HCT116 (cell line): ENCODE data around the gene ALLC.

Experiments
- CTCF ChIP-seq, 3 experiments: fragments of 200-600 bp in 1 of 3; sonication (generic) in 1 of 3; IDR thresholded peaks in 2 of 3; conservative IDR thresholded peaks in 1 of 3; 2 replicates each; pipeline ENCODE4 v1.5.1; 2012 to 2017; ENCODE audit warnings: low read depth in 2 of 3, low read length in 2 of 3, antibody characterized with exemption in 1 of 3, borderline replicate concordance in 1 of 3, control low read depth in 1 of 3, mild to moderate bottlenecking in 1 of 3, mixed read lengths in 1 of 3, mixed run types in 1 of 3, moderate library complexity in 1 of 3; ENCODE audit not compliant: insufficient read depth in 1 of 3
- EGR1 ChIP-seq: IDR thresholded peaks from 2 replicates; pipeline ENCODE4 v1.6.1; 2012; ENCODE audit warnings: low read depth
- EZH2 ChIP-seq: fragments of 200-600 bp; sonication (generic); IDR thresholded peaks from 2 replicates; pipeline ENCODE4 v1.6.1; 2017; ENCODE audit warnings: antibody characterized with exemption, mixed run types
- EZH2phosphoT487 ChIP-seq: fragments of 200-600 bp; IDR thresholded peaks from 2 replicates; pipeline ENCODE4 v1.6.1; 2018; ENCODE audit warnings: antibody characterized with exemption, borderline replicate concordance
- POLR2AphosphoS5 ChIP-seq: IDR thresholded peaks from 2 replicates; pipeline ENCODE4 v1.6.1; 2011; ENCODE audit warnings: mild to moderate bottlenecking, low read depth, low read length, moderate library complexity
- REST ChIP-seq: IDR thresholded peaks from 2 replicates; pipeline ENCODE4 v1.6.1; 2012; ENCODE audit warnings: low read depth
- SRF ChIP-seq: IDR thresholded peaks from 2 replicates; pipeline ENCODE4 v1.6.1; 2012; ENCODE audit warnings: low read depth

GRCh38 chr2:3661149-3661660, 3.2 kb downstream of the ALLC start:
- TF ChIP-seq CTCF (IDR thresholded peaks at IDR 0.05 in 2 of 3, conservative IDR thresholded peaks at IDR 0.05 in 1 of 3; ENCODE audit: borderline replicate concordance in 1 of 3, insufficient read depth in 1 of 3, low read depth in 2 of 3, low read length in 2 of 3) (no peak), EGR1 (no peak), EZH2phosphoT487 (no peak), SRF (no peak), POLR2AphosphoS5 (no peak), REST (no peak), EZH2 (no peak)
